Panc1 (cell line): ENCODE measurements around the gene NXPH1. TPM values are rescaled to one million over a fixed set of nuclear protein-coding genes. Genes with fewer than 3 reads are reported as not detected.

Source experiments
- ATAC-seq: fragments of 200-7000 bp; cut with Tn5 transposase; 2 replicates; pipeline ENCODE4 v1.9.1; 2020; ENCODE audit warnings: mild to moderate bottlenecking, moderate library complexity
- BruUV-seq: library from RNA; stranded (reverse); fragments of 400-500 nt; replicated peaks from 2 replicates; lab custom pipeline; 2021; lab: Mats Ljungman, UMichigan
- CTCF ChIA-PET: fragments of 300-600 bp; sonication (Branson Sonifier 250); formaldehyde crosslinking; loops from one replicate; lab custom pipeline; 2022; ENCODE audit warnings: antibody characterized with exemption; lab: Charles Lee
- POLR2A ChIA-PET: fragments of 300-600 bp; sonication (Branson Sonifier 250); formaldehyde crosslinking; loops from one replicate; lab custom pipeline; 2022; ENCODE audit warnings: antibody characterized with exemption; lab: Charles Lee
- DNase-seq: peaks from one replicate; pipeline ENCODE4 v3.0.0-alpha.2; 2010; ENCODE audit warnings: low read depth, low spot score
- H3K27ac ChIP-seq: 2 replicates; pipeline ENCODE4 v1.5.1; 2011; ENCODE audit warnings: mild to moderate bottlenecking, low read length, inconsistent platforms
- H3K27me3 ChIP-seq: fragments of 200-500 bp; sonication (Bioruptor generic); 2 replicates; pipeline ENCODE4 v1.6.0; 2014; ENCODE audit warnings: low read length, inconsistent platforms; ENCODE audit not compliant: control insufficient read depth, insufficient read depth
- H3K36me3 ChIP-seq: fragments of 200-500 bp; sonication (Bioruptor generic); 2 replicates; pipeline ENCODE4 v1.5.1; 2014; ENCODE audit warnings: inconsistent platforms, mild to moderate bottlenecking, low read length, moderate library complexity; ENCODE audit not compliant: control insufficient read depth, insufficient read depth
- H3K4me1 ChIP-seq: 2 replicates; pipeline ENCODE4 v1.5.1; 2011; ENCODE audit warnings: inconsistent platforms, mild to moderate bottlenecking, low read length, moderate library complexity; ENCODE audit not compliant: control insufficient read depth, insufficient read depth
- H3K4me3 ChIP-seq, 2 experiments: 2 replicates each; pipeline ENCODE4 v1.5.1; 2011 to 2012; ENCODE audit warnings: low read depth in 2 of 2, low read length in 2 of 2, mild to moderate bottlenecking in 2 of 2, inconsistent platforms in 1 of 2, moderate library complexity in 1 of 2
- H3K9me3 ChIP-seq: fragments of 200-500 bp; sonication (Bioruptor generic); 2 replicates; pipeline ENCODE4 v1.5.1; 2014; ENCODE audit warnings: low read depth, mild to moderate bottlenecking, inconsistent platforms, low read length, moderate library complexity; ENCODE audit not compliant: control insufficient read depth, insufficient read depth
- POLR2AphosphoS5 ChIP-seq: IDR thresholded peaks from 2 replicates; pipeline ENCODE4 v1.6.1; 2012; ENCODE audit warnings: mild to moderate bottlenecking, low read depth, low read length, moderate library complexity
- REST ChIP-seq, 2 experiments: IDR thresholded peaks; 2 replicates each; pipeline ENCODE4 v1.6.1; 2011 to 2012; ENCODE audit warnings: low read depth in 2 of 2, control low read depth in 1 of 2, low read length in 1 of 2, mild to moderate bottlenecking in 1 of 2, moderate library complexity in 1 of 2; ENCODE audit not compliant: insufficient read depth in 1 of 2
- SIN3A ChIP-seq: IDR thresholded peaks from 2 replicates; pipeline ENCODE4 v1.6.1; 2012; ENCODE audit warnings: low read depth, mild to moderate bottlenecking, low read length, moderate library complexity, borderline replicate concordance; ENCODE audit not compliant: insufficient read depth
- TCF7L2 ChIP-seq: IDR thresholded peaks from 2 replicates; pipeline ENCODE4 v1.6.1; 2011; ENCODE audit warnings: mild to moderate bottlenecking, low read depth, low read length, inconsistent platforms
- in situ Hi-C: cut with HindIII; loops from 2 replicates; pipeline ENCODE4 v1.10.0; 2016; ENCODE audit warnings: low sequenced_read_pairs, low pct_unique_long_range_greater_than_20kb
- intact Hi-C: fragments of 100-400 bp; cut with micrococcal nuclease; formaldehyde crosslinking; loops from one replicate; pipeline ENCODE4 v1.10.0; 2022; ENCODE audit not compliant: unreplicated experiment
- total RNA-seq: library from RNA; stranded (reverse); gene quantifications from one replicate; pipeline ENCODE4 v1.2.1, GENCODE V29; 2021; ENCODE audit not compliant: unreplicated experiment
- TF ChIP-seq, protein P1 (sequence below): fragments of 450-650 bp; IDR thresholded peaks from 2 replicates; pipeline ENCODE4 v1.5.1; 2017; ENCODE audit warnings: mild to moderate bottlenecking

NXPH1 gene
- total RNA-seq, 1 experiment from 2014 or later: not detected

GRCh38 chr7:8391353-8392062 is 41.9 kb upstream of the NXPH1 start:
- no TSS peak for BruUV-seq
- CTCF ChIA-PET: no interaction called here
- Histone ChIP-seq H3K27me3 (peaks cover 3% of the 10 kb centered on the region; the same call in 1 of the 2 replicates), H3K36me3 (no peaks in the 10 kb centered on the region), H3K9me3 (no peaks in the 10 kb centered on the region), H3K4me1 (no peaks in the 10 kb centered on the region), H3K27ac (no peak overlapping the region), H3K4me3 (no peak overlapping the region)
- ATAC-seq: no peak
- no peak for DNase-seq
- in situ Hi-C loops: no loop called here
- POLR2A ChIA-PET: interaction anchor here (0.6 kb wide), 1 partner anchor 898 kb away, joined by 16 read pairs; no protein-coding TSS in a partner anchor
- intact Hi-C loops: no loop called here
- TF ChIP-seq TCF7L2 (no peak), SIN3A (no peak)
- TF ChIP-seq, protein P1, sequence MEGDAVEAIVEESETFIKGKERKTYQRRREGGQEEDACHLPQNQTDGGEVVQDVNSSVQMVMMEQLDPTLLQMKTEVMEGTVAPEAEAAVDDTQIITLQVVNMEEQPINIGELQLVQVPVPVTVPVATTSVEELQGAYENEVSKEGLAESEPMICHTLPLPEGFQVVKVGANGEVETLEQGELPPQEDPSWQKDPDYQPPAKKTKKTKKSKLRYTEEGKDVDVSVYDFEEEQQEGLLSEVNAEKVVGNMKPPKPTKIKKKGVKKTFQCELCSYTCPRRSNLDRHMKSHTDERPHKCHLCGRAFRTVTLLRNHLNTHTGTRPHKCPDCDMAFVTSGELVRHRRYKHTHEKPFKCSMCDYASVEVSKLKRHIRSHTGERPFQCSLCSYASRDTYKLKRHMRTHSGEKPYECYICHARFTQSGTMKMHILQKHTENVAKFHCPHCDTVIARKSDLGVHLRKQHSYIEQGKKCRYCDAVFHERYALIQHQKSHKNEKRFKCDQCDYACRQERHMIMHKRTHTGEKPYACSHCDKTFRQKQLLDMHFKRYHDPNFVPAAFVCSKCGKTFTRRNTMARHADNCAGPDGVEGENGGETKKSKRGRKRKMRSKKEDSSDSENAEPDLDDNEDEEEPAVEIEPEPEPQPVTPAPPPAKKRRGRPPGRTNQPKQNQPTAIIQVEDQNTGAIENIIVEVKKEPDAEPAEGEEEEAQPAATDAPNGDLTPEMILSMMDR: no peak

DNA sequence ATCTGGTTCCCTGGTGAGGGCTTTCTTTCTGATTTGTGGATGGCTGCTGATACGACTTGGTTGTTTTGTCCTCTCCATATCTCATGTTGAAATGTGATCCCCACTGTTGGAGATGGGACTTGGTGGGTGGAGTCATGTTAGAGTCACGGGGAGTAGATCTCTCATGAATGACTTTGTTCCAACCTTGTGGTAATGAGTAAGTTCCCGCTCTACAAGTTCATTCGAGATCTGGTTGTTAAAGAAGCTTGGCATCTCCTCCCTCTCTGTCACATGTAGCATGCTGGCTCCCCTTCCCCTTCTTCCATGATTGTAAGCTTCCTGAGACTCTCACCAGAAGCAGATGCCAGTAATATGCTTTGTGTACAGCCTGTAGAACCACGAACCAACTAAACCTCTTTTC is 37.1 kb upstream of the NXPH1 start:
- in situ Hi-C loops (no loop called here), intact Hi-C loops (no loop called here)
- Histone ChIP-seq H3K9me3 (no peaks in the 10 kb centered on the region), H3K27me3 (no peaks in the 10 kb centered on the region), H3K36me3 (no peaks in the 10 kb centered on the region), H3K4me1 (no peaks in the 10 kb centered on the region), H3K27ac (no peak overlapping the region), H3K4me3 (no peak overlapping the region)
- ChIA-PET CTCF (no interaction called here), POLR2A (no interaction called here)
- no TSS peak for BruUV-seq
- ATAC-seq (no peak), DNase-seq (no peak)
- no peak for TF ChIP-seq SIN3A
- TF ChIP-seq REST (IDR thresholded peaks at IDR 0.05; ENCODE audit: insufficient read depth in 1 of 2, low read depth in 2 of 2, low read length in 1 of 2): no peak
- no peak for TF ChIP-seq TCF7L2
- TF ChIP-seq, protein P1: no peak
- TF ChIP-seq POLR2AphosphoS5: no peak
